Activated gamma-delta T cell (primary cell): ENCODE data around the gene LRRC45.
A peak's percentile ranks its signal among the peaks of the same experiment; 100 is the strongest.

ENCODE experiments used
- DNase-seq: peaks from one replicate; lab custom pipeline; 2025; lab: John Stamatoyannopoulos, UW

Gene LRRC45

DNA sequence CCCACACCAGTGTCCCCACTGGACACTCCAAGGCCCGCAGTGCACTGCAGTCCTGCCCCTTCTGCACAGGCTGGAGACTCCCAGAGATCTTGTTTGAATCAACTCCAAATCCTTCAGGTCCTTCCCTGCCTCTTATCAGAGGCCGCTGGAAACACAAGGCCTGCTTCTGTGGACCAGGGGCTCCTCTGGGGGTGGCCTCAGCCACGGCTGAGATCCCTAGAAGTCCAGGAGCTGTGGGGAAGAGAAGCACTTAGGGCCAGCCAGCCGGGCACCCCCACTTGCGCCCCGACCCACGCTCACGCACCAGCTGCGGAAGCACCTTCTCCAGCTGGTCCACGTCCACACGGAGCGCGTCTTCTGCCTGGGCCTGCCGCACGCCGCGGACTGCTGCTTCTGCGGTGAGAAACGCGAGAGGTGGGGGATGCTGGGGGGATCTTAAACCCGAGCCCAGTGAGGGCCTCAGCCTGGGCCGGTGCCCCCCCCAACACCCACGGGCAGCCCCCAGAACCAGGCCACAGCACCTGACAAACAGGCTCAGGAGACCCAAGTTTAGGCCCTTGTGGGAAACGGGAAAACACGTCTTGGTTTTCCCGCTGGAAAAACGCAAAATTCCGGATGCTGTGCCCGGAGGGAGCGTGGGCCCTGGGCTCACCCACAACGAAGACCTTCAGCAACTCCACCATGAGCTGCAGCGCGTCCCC is 4.0 kb upstream of the LRRC45 start:
- DNase-seq: no peak

- DNase-seq: peak; percentile 32
Observed at GRCh38 chr17:82019690-82020571, 3.2 kb upstream of the LRRC45 start.

DNA sequence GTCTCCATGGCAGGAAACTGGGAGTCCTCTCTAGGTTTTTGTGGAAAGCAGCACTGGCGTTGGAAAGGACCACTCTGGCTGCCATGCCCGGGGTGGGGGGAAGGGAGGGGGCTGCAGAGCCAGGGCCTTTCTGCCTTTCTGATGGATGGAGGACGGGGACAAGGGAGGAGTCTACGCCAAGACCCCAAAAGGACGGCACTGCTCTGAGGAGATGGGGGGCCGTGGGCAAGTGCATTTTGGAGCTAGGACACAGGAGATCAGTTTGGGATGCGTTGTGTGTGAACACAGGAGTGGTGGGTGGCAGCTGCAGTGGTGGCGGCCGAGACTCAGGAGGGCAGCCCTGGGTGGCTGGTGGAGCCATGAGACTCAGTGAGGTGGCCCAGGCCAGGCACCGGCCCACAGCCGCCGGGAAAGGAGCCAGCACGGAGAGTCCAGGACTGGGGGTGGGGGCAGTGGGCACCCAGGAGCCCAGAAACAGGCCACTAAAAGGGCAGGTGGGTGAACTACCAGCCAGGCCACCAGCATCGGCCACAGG is 2.5 kb upstream of the LRRC45 start:
- no peak for DNase-seq

- DNase-seq: no peak
Observed at GRCh38 chr17:82021107-82021899, 1.8 kb upstream of the LRRC45 start.

GRCh38 chr17:82021900-82022309 is 1.2 kb upstream of the LRRC45 start:
- DNase-seq: no peak

DNA sequence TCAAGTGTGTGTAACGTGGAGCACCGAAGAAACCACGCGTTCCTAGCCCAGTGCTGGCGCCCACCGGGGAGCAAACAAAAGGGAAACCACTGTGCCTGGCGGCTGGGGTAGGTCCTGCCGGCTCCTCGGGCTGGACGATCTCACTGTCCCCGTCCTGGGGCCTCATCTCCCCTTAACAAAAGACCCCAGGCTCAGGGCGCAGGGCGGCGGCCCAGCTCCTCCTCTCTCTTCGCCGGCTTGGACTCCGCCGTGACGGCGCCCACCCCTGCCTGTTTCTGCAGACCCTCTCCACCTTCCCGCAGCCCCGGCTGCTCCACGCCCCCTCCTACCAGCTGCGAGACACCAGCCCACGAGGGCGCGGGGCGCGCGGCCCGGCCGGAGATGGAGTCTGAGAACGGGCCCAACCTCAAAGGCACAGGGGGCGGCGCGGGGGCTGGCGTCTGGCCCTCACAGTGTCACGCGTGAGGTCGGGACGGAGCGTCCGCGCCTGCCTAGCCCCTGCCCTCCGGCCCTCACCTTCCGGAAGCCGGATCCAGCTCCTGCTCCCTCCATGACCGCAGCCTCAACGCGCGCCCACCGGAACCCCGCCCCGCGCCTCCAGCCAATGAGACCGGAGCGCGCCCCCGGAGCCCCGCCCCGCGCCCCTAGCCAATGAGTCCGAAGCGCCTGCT is 660 bp upstream of the LRRC45 start, which contains the start of gene CENPX:
TSS of gene CENPX (minus strand) at position 569 of the 671 bp plus-strand sequence. CDS start at position 552, 17 bp downstream.
- no peak for DNase-seq

DNA sequence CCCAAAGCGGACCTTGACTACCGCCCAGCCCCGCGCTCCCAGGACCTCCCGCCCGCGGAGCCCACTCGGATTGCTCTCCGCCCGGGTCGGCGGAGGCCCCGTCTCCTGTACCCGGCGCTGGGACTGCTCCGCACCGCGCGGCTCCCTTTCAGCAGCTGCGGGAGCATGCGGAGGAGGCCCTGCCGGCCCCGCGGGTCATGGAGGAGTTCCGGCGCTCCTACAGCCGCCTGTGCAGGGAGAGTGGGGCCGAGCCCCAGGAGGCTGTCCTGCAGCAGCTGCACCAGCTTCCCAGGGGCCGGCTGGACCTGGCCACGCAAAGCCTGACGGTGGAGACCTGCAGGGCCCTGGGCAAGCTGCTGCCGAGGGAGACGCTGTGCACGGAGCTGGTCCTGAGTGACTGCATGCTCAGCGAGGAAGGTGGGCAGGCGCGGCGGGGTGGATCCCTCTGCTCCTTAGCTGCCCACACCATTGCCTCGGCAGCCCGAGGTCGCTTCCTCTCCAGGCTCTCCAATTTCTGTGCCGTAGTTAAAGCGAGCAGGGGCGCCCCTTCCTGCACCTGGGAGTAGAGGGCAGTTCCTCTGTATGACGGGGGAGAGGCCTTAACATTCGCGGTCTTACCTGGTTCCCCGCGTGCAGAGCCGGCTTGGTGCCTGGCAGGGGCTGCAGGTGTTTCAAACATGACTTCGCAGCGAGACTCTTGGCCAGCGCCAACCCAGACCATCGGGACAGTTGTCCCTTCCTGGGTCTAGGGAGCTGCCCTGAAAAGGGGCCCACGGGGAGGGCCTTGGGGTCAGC is 539 bp downstream of the LRRC45 start:
- DNase-seq: peak; percentile 49

DNA sequence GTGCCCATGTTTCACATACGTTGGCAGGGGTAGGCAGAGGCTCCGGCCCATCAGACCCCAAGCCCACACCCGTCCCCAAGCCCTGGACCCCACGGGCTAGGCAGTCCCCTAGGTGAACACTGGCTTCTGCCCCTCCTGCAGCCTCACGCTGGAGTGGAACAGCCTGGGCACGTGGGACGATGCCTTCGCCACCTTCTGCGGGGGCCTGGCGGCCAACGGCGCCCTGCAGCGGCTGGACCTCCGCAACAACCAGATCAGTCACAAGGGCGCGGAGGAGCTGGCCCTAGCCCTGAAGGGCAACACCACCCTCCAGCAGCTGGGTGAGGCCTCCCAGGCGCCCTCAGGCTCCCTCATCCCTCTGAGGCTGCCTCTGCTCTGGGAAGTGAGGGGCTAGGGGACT is 1.8 kb downstream of the LRRC45 start:
- no peak for DNase-seq

- DNase-seq: no peak
Observed at GRCh38 chr17:82025401-82026107, 2.4 kb downstream of the LRRC45 start.

GRCh38 chr17:82028246-82028645 is 5.1 kb downstream of the LRRC45 start:
- DNase-seq: no peak

- DNase-seq: no peak
Observed at GRCh38 chr17:82028966-82029365, 5.9 kb downstream of the LRRC45 start.

DNA sequence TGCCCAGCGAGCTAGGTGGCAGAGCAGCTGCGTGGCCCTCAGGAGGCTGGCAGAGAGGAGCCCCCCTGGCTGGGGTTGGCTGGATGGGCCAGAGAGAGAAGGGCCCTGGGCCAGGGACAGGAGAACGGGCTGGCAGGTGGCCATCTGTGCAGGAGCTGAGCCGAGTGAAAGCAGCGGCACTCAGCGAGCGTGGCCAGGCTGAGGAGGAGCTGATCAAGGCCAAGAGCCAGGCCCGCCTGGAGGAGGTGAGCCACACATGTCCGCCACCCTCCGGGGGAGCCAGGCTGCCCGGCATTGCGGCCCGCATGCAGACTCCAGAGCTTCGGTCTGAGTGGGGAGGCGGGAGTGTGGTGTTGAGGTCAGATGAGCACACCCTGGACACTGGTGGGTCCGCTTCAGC is 6.3 kb downstream of the LRRC45 start:
- no peak for DNase-seq

- DNase-seq: no peak
Observed at GRCh38 chr17:82029990-82030469, 6.9 kb downstream of the LRRC45 start.

DNA sequence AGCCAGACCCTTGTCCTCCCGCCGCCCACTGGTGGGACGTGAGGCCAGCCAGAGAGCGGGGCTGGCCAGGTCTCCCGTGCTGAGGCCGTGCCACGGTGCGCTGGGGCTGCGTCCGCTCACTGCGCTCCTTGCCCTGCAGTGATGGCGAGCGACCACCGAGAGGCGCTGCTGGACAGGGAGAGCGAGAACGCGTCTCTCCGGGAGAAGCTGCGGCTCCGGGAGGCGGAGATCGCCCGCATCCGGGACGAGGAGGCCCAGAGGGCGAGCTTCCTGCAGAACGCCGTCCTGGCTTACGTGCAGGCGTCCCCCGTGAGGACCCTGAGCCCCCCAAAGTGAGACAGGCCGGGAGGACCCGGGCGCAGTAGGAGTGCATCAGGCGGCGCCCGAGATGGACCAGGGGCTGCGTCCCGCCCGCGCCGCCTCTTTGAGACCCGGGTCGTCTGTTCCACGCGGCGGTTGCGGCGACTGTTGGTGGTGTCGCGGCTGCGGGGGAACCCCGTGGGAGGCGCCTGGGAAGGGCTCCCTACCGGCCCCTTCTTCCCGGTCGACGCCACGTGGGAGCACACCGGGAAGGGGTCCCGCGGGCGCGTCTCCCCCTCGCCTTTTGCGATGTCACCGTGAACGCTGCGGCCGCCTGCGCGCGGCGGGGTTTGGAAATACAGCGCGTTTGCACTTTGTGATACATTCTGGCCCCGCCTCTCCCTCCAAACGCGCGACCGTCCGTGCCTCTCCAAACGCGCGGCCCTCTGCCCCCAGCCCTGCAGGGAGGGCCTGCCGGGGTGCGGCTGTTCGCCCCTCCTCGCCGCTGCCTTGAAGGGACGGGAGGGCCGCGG is 7.6 kb downstream of the LRRC45 start:
- peak; percentile 60 for DNase-seq

DNA sequence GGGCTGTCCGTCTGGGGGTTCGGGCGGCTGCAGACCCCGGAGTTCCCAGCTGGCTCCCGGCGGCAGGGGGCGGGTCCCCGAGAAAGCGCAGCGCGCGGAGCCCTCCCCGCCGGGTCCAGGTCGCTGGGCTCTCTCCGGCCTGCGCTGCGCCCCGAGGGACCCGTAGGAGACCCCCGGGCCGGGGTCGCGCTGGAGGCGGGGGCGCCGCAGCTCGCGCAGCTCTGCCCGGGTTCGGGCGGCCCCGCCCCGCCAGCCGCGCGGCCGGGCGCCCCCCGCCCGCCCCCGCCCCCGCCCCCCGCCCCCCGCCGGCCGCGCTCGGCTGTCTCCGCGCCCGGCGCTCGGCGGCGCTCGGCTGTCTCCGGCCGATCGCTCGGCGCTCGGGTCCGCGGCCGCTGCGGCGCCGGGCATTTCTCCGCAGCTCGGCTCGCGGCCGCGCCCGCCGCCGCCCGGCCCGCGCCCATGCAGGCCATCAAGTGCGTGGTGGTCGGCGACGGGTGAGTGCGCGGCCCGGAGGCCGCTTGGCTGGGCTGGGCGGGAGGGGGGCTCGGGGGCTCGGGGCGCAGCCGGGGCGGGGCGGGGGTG is 8.3 kb downstream of the LRRC45 start, which contains the start of gene RAC3:
TSS of gene RAC3 (plus strand) at position 376 of the 582 bp plus-strand sequence. CDS start at position 460, 84 bp downstream.
- DNase-seq: no peak

- no peak for DNase-seq
Observed at GRCh38 chr17:82031885-82032627, 9.0 kb downstream of the LRRC45 start.

GRCh38 chr17:82033359-82034085 is 10.4 kb downstream of the LRRC45 start:
- DNase-seq: no peak
